NCI-H1436 treated with DMSO at 0.1 percent for 48 hours (cell line): ENCODE measurements around the gene ROM1.
"Not testable (repeated sequence)": the region's sequence is repeated elsewhere in the genome, so short reads cannot be mapped to it uniquely, and the experiment has no call there.

Experiments used
- DNase-seq: peaks from one replicate; lab custom pipeline; 2025; lab: John Stamatoyannopoulos, UW

Gene ROM1

DNA sequence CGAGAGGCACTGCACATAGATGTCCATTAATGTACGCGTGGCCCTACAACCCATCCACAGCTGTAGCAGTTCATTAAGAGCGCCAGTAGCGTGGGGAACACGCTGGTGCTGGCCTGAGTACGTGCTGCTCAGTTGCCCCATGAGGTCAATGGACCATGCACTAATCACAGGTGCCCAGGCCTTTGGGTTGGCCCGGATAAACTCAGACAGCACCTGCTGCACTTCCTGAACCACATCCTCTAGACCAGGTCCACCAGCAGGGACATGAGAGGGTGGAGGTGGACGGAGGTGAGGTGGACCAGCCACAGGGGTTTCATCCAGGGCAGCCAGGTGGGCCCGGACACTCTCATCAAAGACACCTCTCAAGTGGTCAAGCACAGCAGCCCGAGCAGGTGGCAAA, 36.4 kb downstream of the ROM1 start:
- DNase-seq, result no peak

GRCh38 chr11:62650283-62650682, 37.2 kb downstream of the ROM1 start:
- not testable (repeated sequence) for DNase-seq

- no peak for DNase-seq
Measured at GRCh38 chr11:62652161-62653006, 39.3 kb downstream of the ROM1 start.

GRCh38 chr11:62654297-62654696, 41.2 kb downstream of the ROM1 start:
- no peak for DNase-seq

DNA sequence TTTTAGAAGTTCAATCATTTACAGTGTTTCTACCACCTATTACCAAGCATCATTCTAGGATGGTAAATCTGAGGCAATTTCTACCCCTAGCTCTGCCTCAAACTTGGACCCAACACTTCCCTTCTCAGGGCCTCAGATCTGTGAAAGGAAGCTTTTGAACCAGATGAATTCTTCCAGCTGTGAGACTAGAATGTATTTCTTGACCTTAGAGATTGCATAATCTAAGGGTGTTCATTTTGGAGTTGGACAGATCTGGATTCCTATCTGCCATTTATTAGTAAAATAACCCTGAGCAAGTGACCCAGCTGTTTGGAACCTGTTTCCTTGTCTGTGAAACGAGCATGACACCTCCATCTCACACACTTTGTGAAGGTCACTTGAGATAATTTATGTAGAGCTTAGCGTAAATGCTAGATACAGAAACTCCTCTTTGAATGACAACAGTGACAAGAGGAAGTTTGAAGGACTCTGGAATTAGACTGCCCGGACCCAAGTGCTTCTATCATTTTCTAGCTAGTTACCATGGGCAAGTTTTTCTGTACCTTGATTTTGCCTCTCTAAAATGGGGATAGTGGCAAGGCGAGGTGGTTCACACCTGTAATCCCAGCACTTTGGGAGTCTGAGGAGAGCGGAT, 43.9 kb downstream of the ROM1 start:
- DNase-seq, result no peak

DNA sequence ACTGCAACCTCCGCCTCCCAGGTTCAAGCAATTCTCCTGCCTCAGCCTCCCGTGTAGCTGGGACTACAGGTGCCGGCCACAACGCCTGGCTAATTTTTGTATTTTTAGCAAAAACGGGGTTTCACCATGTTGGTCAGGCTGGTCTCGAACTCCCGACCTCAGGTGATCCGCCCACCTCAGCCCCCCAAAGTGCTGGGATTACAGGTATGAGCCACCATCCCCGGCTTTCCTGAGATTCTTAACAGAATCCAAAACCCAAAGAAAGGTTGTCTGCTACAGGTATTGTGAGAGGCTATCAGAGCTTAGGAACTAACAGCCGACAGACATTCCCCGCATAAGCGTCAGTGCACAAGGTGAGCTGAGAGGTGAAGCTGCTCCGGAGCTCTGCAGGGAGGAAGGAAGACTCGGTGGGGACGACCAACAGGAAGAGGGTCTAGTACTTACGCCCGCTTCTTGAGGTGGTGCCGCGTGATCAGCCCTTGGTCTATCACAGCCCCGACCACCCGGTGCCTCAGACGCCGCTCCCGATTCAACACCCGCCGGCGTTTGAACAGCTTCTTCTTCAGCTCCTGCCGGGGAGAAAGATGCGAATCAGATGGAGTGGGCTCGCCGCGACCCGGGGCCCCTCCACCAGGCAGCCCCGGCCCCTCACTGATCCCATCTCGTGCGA, 51.5 kb downstream of the ROM1 start:
- DNase-seq, result no peak
